Stimulated activated CD4-positive, alpha-beta T cell treated with anti-CD3 and anti-CD28 coated beads, Interleukin-1b, Interleukin-23, amount 100 ng/mL, for 1 hour (primary cell): ENCODE results near the gene YPEL5.

Experiments
- DNase-seq, 2 donors: peaks; one replicate each; pipeline ENCODE4 v3.0.0-alpha.2; 2020; ENCODE audit warnings: low read depth in 2 of 2

Gene YPEL5

GRCh38 chr2:30203156-30203555, 56.3 kb downstream of the YPEL5 start:
- no peak for DNase-seq

- DNase-seq, result no peak
Observed at GRCh38 chr2:30204281-30204680, 57.5 kb downstream of the YPEL5 start.

- no peak for DNase-seq
Observed at GRCh38 chr2:30205456-30205855, 58.6 kb downstream of the YPEL5 start.

- no peak for DNase-seq
Observed at GRCh38 chr2:30206461-30207430, 59.9 kb downstream of the YPEL5 start.

GRCh38 chr2:30208453-30208852, 61.6 kb downstream of the YPEL5 start:
- no peak for DNase-seq

GRCh38 chr2:30209227-30209626, 62.4 kb downstream of the YPEL5 start:
- no peak for DNase-seq
